NCI-H446 treated with DMSO at 0.1 percent for 48 hours (cell line): ENCODE measurements around the gene MBLAC2.

Experiments
- DNase-seq: peaks from one replicate; lab custom pipeline; 2025; lab: John Stamatoyannopoulos, UW

The MBLAC2 gene

DNA sequence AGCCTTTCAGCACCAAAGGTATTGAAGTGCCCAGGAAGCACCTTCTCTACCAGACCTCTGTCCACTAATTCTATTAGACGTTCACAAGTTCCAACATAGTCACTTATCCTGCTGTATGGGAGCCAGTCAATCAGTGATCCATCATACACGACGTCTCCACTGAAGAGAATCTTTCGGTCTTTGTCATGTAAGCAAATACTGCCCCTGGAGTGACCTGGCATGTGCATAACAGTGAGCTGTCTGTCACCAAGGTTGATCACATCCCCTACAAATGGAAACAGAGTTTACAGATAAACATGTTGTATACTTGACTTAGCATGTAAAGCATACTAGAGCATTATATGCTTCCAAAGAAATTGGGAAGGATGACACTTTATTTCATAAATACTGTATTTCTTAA lies 13.3 kb downstream of the MBLAC2 start:
- no peak for DNase-seq

DNA sequence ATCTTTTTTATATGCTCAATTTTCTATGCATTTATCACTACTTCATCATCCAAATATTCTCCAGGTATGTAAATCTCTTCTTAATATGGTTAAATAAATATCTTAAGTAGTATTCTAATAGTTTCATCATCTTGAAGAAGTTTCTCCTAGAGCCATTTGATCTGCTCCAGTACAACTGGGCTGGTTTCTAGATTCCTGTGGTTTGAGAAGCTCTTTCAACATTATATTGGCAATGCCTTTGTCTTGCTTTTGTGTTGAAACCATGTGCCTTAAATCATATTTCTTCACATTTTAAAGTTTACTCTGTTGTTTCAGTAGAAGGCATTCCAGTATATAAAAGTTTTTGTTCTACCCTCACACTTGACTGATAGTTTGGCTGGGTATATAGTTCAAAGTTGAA lies 27.6 kb downstream of the MBLAC2 start:
- no peak for DNase-seq

DNA sequence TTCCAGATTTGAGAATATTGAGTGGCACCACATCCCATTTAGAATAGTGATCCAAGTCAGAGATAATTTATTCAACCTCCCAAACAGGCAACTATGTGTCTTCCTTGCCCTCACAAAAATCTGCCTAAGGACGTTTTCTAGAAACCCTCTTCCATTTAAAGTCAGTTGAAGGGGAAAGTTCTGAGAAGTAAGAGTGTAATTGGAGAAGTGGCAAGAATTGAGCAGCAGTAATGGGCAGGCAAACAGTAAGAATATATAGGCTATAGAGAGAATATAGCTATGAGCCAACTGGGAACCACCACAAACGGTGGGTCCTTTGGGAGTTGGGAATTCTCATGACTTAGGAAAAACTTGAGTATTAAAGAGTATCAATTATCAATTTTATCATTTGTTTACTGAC lies 33.9 kb downstream of the MBLAC2 start:
- DNase-seq = no peak

DNA sequence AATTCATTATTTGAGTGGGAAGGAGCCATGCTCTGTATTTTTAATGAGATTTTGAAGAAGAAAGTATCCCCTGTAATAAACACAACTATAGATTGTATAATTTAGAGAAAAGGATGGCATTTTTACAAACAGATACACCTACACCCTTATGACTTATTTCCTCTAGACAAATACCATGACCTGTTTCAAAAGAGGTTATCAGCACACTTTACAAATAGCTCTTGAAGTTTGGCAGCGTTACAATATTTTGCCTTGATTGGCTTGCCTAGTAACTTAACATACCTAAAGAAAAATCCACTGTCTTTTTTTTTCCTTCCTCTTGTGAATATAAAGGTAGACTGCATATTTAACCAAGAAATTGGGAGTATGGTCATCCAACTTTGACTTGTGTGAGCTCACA lies 36.5 kb downstream of the MBLAC2 start:
- DNase-seq = no peak

DNA sequence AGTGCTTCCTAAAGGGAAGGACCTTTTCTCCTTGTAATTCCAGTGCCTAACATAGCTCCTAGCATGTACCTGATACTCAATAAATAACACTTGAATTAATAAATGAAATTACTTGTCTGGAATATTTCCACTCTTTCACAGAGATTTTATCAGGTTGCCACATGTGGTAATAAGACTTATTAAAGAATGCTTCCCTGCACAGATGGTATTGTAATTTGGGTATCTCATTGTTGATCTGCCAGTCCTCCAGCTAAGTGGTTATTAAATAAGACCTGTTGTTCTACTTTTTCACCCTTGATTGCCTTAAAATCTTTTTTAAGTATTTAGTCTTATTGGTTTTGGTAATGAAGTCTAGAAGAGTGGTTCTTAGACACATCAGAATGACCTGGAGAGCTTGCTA lies 36.9 kb downstream of the MBLAC2 start:
- DNase-seq = no peak

GRCh38 chr5:90434116-90434714 lies 40.4 kb downstream of the MBLAC2 start:
- peak; percentile 13 for DNase-seq

DNA sequence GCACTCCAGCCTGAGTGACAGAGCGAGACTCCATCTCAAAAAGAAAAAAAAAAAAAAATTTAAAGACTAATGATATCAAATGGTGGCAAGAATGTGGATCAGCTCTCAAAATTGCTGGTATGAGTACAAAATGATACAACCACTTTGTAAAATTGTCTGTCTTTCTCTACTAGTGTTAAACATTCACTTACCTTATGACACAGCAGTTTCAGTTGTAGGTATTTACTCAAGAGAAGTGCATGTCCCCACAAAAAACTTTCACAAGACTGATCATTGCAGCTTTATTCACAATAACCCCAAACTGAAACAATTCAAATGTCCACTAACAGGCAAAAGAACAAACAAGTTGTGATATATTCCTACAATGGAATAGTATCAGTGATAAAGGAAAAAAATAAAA lies 50.3 kb downstream of the MBLAC2 start:
- no peak for DNase-seq

- DNase-seq = no peak
Measured at GRCh38 chr5:90421136-90421535, 53.4 kb downstream of the MBLAC2 start.

DNA sequence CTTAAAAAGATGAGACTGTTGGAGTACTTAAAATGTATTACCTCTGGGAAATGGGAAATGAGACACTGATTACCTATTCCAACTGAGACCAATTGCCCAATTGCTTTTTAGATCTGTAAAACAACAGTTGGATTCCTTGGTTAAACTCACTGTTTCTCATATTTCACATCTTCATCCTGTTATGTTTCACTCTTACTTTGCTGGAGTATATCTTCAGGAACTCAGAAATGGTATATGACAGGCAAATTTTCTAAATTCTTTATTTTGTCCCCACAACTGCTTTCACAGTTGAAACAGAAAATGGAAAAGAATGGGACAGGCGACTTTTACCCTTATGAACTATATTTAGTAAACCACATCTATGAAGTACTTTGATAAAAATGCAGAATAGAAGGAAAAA lies 56.4 kb downstream of the MBLAC2 start:
- DNase-seq = no peak

DNA sequence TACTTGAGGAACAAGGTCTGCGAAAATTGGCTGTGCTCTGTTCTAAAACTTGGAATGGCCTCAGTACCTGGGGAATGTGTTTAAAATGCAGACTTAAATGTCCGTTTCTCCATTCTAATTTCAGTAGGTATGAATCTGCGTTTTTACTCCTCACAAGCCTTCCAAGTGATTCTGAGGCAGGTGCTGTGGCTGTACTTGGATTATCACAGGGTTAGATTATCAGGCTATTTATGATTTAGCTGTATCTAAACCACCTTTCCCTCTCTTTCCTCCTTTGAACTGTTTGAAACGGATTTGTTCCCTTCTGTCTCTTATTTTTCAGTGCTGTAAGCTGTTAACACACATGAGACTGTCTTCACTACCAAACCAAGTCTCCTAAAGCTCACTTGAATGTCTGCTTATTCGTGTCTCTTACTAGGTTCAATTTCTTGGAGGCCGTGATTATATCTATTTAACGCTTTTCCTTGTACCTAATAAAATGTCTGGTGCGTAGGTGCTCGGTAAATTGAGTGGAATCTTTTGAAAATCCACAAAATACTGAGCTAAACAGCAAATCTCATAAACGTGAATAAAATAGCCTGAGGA lies 64.3 kb downstream of the MBLAC2 start:
- DNase-seq = no peak

GRCh38 chr5:90409318-90410177 lies 65.0 kb downstream of the MBLAC2 start, which contains the start of gene CETN3:
TSS of gene CETN3 (minus strand) at chr5:90409756. CDS start at chr5:90409661, 95 bp downstream.
- peak; percentile 96 for DNase-seq

- no peak for DNase-seq
Measured at GRCh38 chr5:90408571-90409317, 65.8 kb downstream of the MBLAC2 start.
